ENCODE measurements around the gene OR4D2.
A peak's percentile ranks its signal among the peaks of the same experiment; 100 is the strongest.
"Not testable (repeated sequence)": the region's sequence is repeated elsewhere in the genome, so short reads cannot be mapped to it uniquely, and the experiment has no call there.

The OR4D2 gene

DNA sequence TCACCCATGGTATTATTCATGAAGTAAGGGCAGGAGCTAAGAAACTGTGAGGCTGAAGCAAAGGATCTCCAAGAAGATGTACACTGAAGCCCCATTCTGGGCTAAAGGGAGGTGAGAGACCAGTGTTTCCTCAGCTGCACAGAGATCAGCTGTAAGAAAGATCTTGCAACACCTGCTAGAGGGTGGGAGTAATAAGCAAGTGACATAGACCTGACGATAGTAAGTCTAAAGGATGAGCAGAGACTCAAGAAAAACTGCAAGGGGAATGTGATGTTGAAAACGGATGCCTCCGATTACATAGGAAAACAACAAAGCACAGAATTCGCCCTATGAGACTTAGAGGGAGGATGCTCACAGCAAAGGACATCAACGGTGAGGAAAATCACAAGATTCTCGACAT lies at the start of gene OR4D2:
OR4D2 (plus strand) TSS at position 301 of the 400 bp plus-strand sequence. CDS start 2,674 bp downstream, outside the sequence.
- no peak for DNase-seq
- ATAC-seq, result no peak

DNA sequence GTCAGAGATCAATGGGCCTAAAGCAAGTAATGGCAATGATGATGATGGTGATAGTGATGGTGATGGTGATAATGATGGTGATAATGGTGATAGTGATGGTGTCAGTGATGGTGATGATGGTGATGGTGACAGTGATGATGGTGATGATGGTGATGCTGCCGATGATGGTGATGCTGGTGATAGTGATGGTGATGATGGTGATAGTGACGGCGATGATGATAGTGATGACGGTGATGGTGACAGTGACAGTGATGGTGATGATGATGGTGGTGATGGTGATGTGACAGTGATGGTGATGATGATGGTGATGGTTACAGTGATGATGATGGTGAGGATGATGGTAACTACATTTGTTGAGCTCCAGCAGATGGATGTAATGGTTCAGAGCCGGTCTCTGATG lies 49.4 kb upstream of the OR4D2 start:
- ATAC-seq (no peak), DNase-seq (no peak)

DNA sequence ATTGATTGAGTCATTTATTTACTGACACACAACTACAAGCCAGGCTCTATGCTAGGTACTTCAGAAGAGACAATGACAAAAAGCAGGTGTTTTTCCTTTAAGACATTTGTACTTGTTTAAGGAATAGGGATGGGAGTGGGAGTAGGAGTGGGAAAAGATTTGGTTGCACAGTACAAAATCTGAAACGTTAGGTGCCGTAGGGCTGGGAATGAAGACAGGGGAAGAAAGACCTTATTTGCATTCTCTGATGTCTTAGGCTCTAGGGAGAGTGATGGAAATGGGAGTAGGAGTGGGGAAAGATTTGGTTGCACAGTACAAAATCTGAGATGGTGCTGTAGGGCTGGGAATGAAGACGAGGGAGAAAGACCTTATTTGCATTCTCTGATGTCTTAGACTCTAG lies 47.3 kb upstream of the OR4D2 start:
- no peak for DNase-seq
- ATAC-seq, result no peak

DNA sequence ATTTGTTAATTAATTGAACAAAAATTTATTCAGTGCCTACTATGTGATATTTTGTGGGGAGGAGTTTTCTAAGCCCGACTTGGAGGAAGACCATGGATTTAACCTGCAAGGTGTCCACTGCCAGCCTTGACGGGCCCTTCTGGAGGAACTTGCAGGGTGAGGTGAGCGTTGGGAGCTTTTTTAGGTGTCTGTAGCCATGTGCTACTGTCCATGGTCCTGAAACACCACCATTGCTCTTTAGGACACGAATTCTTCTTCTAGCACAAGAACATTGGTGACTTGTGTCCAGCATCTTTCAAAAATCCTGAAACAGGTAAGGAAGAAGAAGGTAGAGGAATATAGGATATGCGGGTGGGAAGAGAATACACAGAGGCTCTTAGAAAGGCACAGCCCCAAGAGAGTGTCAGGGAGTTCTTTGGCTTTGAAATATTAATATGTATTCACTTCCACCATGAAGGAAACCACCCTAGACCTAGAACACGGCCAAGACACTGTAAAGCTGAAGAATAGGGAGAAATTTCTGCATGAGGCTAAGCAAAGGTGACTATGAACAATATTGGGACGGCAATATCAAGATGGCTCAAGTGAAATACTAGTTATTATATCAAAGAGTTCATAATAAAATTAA lies 46.5 kb upstream of the OR4D2 start:
- ATAC-seq (no peak), DNase-seq (peak; percentile 41)

DNA sequence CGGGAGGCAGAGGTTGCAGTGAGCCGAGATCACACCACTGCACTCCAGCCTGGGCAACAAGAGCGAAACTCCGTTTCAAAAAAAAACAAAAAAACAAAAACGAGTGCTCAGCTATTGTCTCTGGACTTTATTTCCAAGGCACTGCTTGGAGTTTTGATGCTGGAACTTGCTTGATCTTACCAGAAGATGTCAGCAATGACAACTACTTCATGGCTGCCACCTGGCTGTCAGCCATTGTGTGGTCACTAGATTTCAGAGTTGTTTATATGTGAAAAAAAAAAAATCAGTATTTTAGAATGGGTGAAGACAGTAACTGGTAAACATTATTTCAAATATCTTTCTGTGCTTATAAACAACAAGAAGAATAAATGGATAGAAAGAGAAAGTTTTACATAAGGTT lies 44.9 kb upstream of the OR4D2 start:
- DNase-seq (no peak), ATAC-seq (no peak)

DNA sequence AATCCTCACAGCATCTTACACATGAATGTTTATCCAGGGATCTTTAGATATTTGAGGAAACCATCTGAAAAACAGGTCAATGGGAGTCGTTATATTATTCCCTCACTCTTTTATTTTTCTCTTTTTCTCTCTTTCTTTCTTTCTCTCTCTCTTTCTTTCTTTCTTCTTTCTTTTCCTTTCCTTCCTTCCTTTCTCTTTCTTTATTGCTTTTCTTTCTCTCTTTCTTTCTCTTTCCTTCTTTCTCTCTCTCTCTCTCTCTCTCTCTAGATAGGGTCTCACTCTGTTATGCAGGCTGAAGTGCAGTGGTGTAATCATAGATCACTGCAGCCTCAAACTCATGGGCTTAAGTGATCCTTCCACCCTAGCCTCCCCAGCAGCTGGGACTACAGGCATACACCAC lies 38.9 kb upstream of the OR4D2 start:
- ATAC-seq, result no peak

DNA sequence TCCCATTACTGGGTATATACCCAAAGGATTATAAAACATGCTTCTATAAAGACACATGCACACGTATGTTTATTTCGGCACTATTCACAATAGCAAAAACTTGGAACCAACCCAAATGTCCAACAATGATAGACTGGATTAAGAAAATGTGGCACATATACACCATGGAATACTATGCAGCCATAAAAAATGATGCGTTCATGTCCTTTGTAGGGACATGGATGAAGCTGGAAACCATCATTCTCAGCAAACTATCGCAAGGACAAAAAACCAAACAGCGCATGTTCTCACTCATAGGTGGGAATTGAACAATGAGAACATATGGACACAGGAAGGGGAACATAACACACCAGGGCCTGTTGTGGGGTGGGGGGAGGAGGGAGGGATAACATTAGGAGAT lies 34.1 kb upstream of the OR4D2 start:
- not testable (repeated sequence) for DNase-seq, ATAC-seq

More for the DNA sequence above, 38.9 kb upstream of the OR4D2 start:
- no peak for DNase-seq

DNA sequence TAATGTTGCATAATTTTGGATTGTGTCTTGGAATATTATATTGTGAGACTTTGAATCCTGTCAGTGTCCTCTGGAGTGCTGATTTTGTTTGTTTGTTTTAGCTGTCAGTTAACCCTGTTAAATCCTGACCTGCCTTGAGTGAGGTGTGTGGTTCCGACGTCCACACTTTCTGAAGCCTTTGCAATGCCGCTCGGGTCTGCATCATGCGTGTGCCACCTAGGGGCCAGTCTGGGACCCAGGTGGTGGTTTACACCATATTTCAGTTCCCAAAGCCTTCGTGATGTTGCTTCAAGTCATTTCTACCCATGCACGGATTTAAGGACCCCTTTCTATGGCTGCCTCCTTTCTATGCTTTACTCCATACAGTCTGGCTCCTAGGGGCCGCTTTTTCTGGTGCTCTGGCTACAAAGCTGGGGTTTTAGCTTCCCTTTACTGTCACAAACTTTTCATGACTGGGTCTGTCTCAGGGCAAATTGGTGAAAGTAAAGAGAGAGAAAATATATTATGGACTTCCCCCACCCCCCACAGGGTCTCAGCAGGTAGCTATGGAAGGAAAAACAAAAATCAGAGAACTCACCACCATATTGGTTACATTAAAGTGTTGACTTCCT lies 30.0 kb upstream of the OR4D2 start:
- DNase-seq (no peak), ATAC-seq (no peak)

DNA sequence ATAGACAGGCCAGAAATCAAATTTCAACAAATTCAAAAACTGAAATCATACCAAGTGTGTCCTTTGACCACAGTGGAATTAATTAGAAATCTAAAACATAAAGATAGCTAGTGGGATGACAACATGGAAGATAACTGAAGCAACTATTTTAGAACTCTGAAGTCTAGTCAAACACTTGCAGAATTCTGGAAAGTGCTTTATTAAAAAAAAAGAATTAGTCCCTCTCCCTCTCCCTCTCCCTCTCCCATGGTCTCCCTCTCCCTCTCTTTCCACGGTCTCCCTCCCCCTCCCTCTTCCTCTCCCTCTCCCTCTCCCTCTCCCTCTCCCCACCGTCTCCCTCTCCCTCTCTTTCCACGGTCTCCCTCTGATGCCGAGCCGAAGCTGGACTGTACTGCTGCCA lies 25.3 kb upstream of the OR4D2 start:
- ATAC-seq (no peak), DNase-seq (no peak)

DNA sequence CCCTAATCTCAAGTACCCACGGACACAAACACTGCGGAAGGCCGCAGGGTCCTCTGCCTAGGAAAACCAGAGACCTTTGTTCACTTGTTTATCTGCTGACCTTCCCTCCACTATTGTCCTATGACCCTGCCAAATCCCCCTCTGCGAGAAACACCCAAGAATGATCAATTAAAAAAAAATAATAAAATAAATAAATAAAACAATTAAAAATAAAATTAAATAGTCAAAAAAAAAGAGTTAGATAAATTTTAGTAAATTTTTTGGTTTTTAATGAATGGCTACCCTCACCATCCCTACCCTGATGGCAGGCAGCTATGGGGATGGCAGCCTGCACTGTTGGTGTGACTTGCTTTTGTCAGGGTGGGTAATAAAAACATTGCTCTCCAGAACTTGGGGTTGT lies 23.4 kb upstream of the OR4D2 start:
- not testable (repeated sequence) for ATAC-seq, DNase-seq

DNA sequence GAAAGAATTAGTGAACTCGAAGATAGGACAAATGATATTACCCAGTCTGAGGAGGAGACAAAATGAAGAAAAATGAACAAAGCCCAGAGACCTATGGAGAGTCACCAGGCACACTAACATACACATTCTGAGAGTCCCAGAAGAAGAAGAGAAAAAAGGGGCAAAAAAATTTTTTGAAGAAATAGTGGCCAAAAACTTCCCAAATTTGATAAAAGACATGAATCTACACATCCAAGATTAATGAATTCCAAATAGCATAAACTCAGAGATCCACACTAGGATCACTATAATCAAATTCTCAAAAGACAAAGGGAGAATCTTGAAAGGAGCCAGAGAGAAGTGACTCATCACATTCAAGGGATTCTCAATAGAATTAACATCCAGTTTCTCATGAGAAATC lies 22.0 kb upstream of the OR4D2 start:
- DNase-seq (no peak), ATAC-seq (no peak)

DNA sequence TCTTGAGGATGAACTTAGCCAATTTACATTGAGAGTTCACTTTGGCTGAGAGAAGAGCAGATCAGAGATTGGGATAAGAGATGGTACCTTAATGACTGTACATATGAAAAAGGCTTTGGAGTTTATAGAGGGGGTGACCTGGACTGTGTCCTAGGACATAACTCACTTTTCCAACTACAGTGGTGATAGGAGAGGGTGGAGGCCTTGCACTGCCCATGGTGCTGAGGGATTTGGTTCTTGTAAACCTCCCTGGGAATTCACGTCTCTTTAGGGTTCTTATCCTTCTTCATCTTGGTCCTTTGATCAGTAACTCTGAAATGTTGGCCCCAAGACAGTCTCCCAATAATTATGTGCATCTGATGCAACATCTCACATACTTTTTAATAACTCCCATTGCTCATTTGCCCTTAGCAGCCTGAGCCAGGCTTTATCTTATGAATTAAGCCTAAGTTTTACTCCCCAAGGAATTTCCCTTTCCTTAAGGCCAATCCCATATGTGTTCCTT lies 18.8 kb upstream of the OR4D2 start, which contains the start of gene OR4D1:
OR4D1 (plus strand) TSS at position 455 of the 505 bp plus-strand sequence. CDS start 6,770 bp downstream, outside the sequence.
- DNase-seq (no peak), ATAC-seq (no peak)

DNA sequence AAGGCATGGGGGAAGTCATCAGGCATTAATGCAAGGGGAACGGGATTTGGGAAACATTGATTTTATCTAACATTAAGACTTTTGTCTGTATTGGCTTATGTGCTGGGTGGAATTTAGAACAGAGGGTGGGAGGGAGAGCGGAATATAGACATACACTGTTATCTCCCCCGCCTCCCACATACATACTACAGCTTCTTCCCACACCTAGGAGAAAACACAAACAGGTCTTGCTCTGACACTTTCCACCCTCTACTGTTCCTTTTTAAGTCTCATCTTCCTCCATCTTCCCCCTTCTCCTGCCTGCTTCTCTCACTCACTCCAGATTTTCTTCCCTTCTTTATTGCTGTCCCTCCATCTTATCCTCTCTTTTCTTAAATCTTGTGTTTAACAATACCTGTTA lies 18.2 kb upstream of the OR4D2 start:
- ATAC-seq (no peak), DNase-seq (no peak)

DNA sequence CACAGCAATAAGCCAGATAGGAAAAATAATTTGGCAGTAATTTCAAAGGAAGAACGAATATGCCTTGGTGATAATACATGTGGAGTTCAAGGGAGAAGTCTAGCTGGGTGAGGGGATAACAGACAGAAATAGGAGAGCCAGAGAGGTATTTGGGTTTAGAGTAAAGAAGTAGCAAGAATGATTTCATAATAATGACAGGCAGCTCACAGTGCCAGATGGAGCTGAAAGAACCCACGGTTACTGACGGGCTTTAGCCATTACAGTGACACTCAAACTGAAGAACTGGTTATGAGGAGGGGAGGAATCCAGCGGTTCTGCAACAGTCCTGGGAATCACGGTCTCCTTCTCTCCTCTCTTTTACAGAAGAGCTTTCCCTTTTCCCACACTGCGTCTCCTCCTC lies 16.4 kb upstream of the OR4D2 start:
- ATAC-seq, result no peak
- DNase-seq, result no peak

DNA sequence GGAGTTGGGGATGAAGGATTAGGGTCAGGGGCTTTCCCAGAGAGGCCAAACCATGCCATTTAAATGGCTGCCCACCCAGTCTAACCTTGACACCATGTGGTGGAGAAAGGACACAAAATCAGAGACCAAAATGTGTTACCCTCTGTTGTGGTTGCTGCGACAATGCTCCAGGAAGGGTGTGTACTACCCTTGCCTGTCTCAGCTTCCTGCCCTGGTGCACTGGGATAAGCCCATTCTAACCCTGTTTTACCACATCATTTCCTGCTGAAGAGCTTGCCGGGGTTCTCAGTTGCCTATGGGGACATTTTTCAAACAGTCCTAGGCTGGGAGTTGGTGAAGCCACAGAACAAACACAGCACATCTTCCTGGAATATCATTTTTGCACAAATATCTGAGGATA lies 13.7 kb upstream of the OR4D2 start:
- ATAC-seq (peak; percentile 57), DNase-seq (peak; percentile 46)

DNA sequence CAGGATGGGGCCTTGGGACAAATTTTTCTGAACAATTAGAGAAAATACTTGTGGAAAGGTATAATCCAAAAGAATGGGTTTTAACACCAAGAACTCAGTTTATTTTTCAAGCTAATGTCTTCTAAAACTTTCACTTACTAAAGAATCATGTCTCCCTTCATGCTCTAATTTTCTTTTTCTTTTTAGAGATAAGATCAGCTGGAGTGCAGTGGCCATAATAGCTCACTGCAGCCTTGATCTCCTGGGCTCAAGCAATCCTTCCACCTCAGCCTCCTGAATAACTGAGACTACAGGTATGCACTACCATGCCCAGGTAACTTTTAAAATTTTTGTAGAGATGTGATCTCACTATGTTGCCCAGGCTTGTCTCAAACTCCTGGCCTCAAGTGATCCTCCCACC lies 13.1 kb upstream of the OR4D2 start:
- DNase-seq (no peak), ATAC-seq (no peak)

DNA sequence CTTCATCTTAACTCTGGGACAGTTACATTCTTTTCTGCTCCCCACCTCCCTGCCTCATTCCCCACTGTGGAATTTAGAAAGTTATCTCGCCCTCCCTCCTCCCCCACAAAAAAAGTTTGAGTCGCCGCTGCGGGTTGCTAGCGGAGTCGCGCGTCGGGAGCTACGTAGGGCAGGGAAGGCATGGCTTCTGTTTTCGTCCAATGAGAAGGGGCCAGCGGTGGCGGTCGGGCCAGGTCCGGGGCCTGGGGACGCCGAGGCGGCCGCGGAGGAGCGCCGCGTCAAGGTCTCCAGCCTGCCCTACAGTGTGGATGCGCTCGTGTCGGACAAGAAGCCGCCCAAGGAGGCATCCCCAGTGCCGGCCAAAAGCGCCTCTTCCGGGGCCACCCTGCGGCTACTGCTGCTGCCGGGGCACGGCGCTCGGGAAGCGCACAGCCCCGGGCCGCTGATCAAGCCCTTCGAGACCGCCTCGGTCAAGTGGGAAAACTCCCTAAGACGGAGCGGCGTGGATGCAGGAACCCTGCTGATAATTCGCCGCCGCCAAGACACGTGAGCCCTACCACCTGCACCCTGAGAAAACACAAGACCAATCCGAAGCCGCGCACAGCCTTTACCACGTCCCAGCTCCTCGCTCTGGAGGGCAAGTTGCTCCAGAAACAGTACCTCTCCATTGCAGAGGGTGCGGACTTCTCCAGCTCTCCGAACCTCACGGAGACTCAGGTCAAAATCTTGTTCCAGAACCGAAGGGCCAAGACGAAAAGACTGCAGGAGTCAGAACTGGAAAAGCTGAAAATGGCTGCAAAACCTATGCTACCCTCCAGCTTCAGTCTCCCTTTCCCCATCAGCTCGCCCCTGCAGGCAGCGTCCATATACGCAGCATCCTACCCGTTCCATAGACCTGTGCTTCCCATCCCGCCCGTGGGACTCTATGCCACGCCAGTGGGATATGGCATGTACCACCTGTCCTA lies 9.7 kb upstream of the OR4D2 start:
- DNase-seq (peak; percentile 71), ATAC-seq (peak; percentile 87)

DNA sequence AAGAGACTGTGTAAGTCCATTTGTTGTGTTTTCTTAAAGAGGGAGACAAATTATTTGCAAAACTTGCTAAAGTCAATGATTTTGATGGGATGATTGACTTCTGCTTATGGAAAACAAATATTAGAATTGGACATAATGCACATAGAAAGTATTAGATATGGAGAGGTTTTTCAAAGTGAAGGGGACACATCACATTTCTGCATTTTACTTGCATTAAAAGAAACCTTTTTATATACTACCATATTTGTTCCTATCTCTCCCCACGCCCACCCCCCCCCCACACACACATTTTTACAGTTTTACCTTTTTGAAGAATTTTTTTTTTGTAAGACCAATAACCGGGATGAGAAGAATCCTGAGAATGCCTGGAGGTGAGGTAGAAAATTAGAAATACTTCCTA lies 8.6 kb upstream of the OR4D2 start:
- ATAC-seq (no peak), DNase-seq (no peak)

DNA sequence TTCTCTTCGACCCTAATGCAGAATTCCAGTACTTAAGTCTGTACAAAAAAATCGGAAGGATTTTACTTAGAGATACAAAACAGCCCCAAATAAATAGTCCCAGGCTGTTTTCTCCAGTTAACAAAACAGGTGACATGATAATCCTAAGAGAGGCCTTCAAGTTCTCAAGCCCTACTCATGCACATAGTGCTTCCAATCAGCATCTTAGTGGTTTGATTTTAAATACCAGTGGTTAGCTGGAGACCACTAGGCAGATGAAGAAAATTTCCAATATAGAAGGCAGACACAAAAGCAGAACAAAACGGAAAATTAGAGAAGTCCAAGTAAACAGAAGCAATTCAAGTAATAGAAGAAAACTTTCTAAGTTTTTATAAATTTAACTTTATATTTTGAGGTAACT lies 5.2 kb upstream of the OR4D2 start:
- no peak for ATAC-seq
- no peak for DNase-seq

DNA sequence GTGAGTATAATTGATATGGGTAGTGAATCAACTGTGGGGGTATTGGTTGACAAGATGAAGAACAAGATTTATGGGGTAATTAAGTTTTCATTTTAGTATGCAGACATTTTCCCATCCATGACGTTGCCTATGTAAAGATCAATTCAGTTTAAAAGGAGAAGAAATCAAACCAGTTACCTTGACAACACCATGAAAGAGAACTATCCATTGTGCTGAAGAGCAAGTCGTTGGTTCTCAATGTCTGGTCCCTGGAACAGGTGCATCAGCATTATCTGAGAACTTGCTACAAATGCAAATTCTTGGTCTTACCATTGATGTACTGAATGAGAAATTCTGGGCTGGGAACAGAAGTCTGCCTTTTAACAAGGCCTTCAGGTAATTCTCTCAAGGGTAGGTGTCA lies 801 bp upstream of the OR4D2 start:
- ATAC-seq (no peak), DNase-seq (no peak)

DNA sequence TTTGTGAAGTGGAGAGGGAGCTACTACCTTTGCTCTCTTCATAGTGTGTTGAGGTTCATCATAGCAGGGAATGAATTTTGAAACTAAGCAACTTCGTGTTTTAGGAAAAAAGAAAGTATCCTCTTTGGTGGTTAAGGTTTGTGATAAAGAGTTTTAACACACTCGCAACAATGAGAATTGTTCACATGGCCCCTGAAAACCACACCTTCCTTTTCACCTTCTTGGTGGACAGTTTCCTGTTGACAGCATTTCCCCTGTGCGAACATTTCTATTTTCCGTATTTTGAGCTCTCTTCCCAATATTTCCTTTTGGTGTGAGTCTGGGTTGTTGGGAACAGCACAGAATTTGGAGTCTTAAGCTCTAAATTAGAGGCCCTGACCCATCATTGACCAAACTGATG lies 3.8 kb downstream of the OR4D2 start:
- no peak for DNase-seq
- no peak for ATAC-seq

DNA sequence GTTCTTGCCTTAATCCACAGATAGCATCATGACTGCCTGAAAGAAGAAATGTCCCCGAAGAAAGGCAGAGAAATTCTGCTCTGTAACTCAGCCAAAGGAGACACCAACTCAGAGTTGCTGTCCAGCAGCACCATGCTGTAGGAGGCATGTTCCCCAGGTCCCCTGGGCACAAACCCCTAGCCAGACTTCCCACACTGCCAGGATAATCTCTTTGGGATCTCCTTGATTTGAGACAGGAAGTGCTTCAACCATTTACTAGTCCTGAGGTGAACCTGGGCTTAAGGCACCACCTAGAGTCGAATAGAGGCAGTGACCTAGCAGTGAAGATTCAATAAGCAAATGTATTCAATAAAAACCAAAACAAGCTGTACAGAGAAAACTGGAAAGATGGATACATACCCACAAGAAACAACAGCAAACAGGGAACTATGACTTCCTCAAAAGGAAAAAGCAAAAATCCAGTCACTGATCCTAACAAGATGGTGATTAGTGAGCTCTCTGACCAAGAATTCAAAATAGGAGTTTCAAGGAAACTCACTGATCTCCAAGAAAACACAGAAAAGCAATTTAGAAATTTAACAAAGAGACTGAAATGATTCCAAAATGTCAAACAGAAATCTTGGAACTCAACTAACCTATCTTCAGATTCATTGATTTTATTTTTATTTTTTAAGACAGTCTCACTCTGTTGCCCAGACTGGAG lies 5.7 kb downstream of the OR4D2 start:
- ATAC-seq, result peak; percentile 68

More for the DNA sequence above, 5.7 kb downstream of the OR4D2 start:
- DNase-seq, result peak; percentile 35

All from stimulated activated naive CD8-positive, alpha-beta T cell treated with anti-CD3 and anti-CD28 coated beads, Interleukin-15, Interleukin-2, amounts not matched to agents 100 U/mL and 50 U/mL, for 24 hours (primary cell).